IPS-20b (cell line): ENCODE results near the gene FGL2.
"Not testable (repeated sequence)": the region's sequence is repeated elsewhere in the genome, so short reads cannot be mapped to it uniquely, and the experiment has no call there.

Source experiments
- H3K27ac ChIP-seq: one replicate; pipeline ENCODE4 v1.5.1; 2013; ENCODE audit warnings: low read length
- H3K27me3 ChIP-seq: 2 replicates; pipeline ENCODE4 v1.6.1; 2013; ENCODE audit warnings: mild to moderate bottlenecking, low read length, inconsistent platforms; ENCODE audit not compliant: insufficient read depth
- H3K36me3 ChIP-seq: 2 replicates; pipeline ENCODE4 v1.6.1; 2013; ENCODE audit warnings: low read depth, mild to moderate bottlenecking, inconsistent platforms, low read length, moderate library complexity; ENCODE audit not compliant: insufficient read depth
- H3K4me1 ChIP-seq: 2 replicates; pipeline ENCODE4 v1.6.1; 2013; ENCODE audit warnings: mild to moderate bottlenecking, control low read depth, inconsistent platforms, low read length, moderate library complexity; ENCODE audit not compliant: insufficient read depth
- H3K4me3 ChIP-seq: 2 replicates; pipeline ENCODE4 v1.5.1; 2013; ENCODE audit warnings: mild to moderate bottlenecking, low read length, inconsistent platforms
- H3K9ac ChIP-seq: 2 replicates; pipeline ENCODE4 v1.6.1; 2013; ENCODE audit warnings: low read depth, mild to moderate bottlenecking, inconsistent platforms, low read length, moderate library complexity
- H3K9me3 ChIP-seq: 2 replicates; pipeline ENCODE4 v1.6.1; 2013; ENCODE audit warnings: mild to moderate bottlenecking, low read depth, low read length, inconsistent platforms; ENCODE audit not compliant: insufficient read depth

Gene FGL2

DNA sequence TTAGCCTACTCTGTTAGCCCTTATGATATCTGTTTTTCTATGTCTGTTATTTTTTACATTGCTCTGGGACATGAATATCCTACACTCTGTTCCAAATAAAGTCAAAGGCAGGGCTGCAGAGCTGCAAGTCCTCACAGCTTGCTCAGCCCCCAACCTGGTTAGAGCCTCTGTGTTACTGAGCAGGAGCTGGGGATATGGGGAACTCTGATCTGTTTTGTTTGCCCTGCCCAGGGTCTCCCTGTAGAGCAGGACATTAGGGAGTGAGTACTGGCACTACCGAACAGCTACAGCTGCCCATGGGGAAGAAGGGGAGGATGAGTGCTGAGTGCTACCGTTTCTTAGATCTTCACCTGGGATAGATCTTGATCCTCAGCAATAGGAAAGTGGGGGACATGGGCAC, 32.8 kb upstream of the FGL2 start:
- no peaks in the 10 kb centered on the region for H3K27me3 ChIP-seq
- H3K4me3 ChIP-seq = no peak overlapping the region
- no peak overlapping the region for H3K9ac ChIP-seq
- H3K4me1 ChIP-seq = no peaks in the 10 kb centered on the region
- no peaks in the 10 kb centered on the region for H3K36me3 ChIP-seq
- no peak overlapping the region for H3K27ac ChIP-seq
- no peaks in the 10 kb centered on the region for H3K9me3 ChIP-seq

DNA sequence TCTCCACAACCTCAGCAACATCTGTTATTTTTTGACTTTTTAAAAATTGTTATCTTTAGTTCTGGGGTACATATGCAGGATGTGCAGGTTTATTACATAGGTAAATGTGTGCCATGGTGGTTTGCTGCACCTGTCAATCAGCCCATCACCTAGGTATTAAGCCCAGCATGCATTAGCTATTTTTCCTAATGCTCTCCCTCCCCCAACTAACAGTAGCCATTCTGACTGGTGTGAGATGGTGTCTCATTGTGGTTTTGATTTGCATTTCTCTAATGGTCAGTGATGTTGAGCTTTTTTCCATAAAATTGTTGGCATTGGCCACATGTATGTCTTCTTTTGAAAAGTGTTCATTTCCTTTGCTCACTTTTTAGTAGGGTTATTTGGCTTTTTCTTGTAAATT, 29.2 kb upstream of the FGL2 start:
- not testable (repeated sequence) for H3K27ac ChIP-seq, H3K36me3 ChIP-seq, H3K9ac ChIP-seq, H3K9me3 ChIP-seq, H3K27me3 ChIP-seq, H3K4me3 ChIP-seq, H3K4me1 ChIP-seq

DNA sequence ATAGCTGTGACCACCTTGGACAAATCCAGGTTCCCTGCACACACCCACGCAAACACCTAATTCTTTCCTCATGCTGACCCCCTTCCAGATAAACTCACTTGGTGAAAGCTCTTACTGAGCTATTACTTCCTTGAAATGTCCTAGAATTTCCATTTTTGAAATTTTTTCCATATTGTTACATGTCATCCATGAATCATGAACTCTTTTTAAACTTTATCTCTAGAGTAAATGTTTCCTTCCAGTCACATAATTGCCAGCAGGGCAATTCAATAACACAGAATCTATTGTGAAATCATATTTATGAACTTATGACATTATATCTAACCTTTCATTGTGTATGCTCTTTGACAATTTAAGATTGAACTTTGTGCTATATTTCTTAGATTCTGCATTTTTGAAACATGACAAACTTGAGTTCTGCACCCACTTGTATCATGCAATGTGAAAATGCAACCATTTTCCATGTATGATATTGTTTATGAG, 26.8 kb upstream of the FGL2 start:
- Histone ChIP-seq H3K36me3 (no peaks in the 10 kb centered on the region), H3K27ac (no peak overlapping the region), H3K9me3 (no peaks in the 10 kb centered on the region; the same call in 1 of the 2 replicates), H3K9ac (no peak overlapping the region), H3K4me1 (no peaks in the 10 kb centered on the region), H3K4me3 (no peak overlapping the region), H3K27me3 (no peaks in the 10 kb centered on the region)

DNA sequence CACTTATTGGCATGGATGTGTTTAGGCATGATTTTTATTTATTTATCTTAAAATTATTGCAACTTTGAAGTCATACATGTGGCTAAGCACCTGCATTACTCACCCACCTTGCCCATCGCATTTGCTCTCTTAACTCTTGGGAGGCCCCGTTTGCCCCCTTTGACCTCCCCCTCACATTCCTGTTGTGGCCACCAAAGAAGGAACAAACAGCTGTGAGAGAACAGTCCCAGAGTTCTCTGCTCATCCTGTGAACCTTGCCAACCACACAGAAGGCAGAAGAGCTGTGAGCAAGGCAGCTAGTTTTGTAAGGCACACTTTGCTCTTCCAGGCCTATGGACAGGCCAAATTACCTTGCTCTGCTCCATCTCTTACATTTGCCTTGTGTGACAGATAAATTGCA, 23.6 kb upstream of the FGL2 start:
- Histone ChIP-seq H3K27me3 (no peaks in the 10 kb centered on the region), H3K27ac (no peak overlapping the region), H3K36me3 (no peaks in the 10 kb centered on the region), H3K4me3 (no peak overlapping the region), H3K4me1 (no peaks in the 10 kb centered on the region), H3K9me3 (peaks cover 11% of the 10 kb centered on the region), H3K9ac (no peak overlapping the region)

DNA sequence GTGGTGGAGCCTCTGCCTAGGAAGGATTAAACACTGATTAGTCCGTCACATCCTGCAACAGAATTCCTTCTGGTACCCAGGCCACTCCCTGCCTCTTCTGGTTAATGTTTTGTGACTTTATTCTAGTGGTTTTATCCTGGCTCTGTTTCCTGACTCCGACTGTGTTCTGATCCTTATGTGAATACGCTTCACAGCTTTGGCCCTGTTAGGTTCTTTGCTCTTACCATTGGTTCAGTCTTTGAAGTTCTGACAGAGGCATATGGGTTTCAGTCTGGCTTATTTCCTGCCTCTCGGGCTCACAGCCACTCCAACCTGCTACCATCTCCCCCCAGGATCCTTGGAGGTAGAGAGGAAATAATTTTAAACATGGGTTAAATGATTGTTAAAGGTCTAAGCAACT, 23.2 kb upstream of the FGL2 start:
- Histone ChIP-seq H3K9ac (no peak overlapping the region), H3K27me3 (no peaks in the 10 kb centered on the region), H3K36me3 (no peaks in the 10 kb centered on the region), H3K4me1 (no peaks in the 10 kb centered on the region), H3K9me3 (peaks cover 11% of the 10 kb centered on the region), H3K27ac (no peak overlapping the region), H3K4me3 (no peak overlapping the region)

DNA sequence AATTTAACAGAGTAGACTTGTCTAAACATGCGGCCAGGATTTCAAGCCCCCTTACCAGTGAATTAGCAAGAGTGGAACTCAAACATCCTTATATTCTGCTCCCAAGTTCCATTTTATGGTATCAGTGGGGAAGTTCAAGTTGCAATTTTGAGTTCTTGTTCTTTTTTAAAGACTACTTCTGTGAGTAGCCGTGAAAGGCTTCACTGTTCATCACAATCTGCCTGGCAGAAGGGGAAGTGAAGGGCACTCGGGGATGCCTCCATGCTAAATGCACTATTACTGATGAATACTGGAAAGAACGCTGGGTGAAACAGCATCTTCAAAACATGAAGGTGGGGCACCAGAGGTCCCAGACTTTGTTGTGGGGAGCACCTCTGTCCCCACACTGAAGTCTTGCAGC, 22.4 kb upstream of the FGL2 start:
- Histone ChIP-seq H3K4me1 (no peaks in the 10 kb centered on the region), H3K36me3 (no peaks in the 10 kb centered on the region), H3K4me3 (no peak overlapping the region), H3K9ac (no peak overlapping the region), H3K27me3 (no peaks in the 10 kb centered on the region), H3K9me3 (peaks cover 11% of the 10 kb centered on the region), H3K27ac (no peak overlapping the region)

DNA sequence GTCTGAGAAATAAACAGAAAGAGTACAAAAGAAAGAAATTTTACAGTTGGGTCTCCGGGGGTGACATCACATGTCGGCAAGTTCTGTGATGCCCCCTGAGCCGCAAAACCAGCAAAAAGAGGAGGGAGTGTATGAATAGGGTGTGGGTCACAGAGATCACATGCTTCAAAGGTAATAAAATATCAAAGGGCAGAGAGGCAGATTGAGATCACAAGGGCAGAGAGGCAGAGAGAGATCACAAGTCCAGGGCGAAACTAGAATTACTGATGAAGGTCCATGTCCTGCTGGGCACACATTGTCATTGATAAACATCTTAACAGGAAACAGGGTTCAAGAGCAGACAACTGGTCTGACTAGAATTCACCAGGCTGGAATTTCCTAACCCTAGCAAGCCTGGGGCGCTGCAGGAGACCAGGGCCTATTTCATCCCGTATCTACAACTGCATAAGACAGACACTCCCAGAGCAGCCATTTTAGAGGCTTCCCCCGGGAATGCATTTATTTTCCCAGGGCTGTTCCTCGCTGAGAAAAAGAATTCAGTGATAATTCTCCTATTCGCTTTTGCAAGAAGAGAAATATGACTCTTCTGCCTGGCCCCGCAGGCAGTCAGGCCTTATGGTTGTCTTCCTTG, 20.2 kb upstream of the FGL2 start:
- H3K36me3 ChIP-seq, H3K4me1 ChIP-seq, H3K27ac ChIP-seq, H3K4me3 ChIP-seq, H3K27me3 ChIP-seq, H3K9ac ChIP-seq: not testable (repeated sequence)
- peaks cover 11% of the 10 kb centered on the region for H3K9me3 ChIP-seq

DNA sequence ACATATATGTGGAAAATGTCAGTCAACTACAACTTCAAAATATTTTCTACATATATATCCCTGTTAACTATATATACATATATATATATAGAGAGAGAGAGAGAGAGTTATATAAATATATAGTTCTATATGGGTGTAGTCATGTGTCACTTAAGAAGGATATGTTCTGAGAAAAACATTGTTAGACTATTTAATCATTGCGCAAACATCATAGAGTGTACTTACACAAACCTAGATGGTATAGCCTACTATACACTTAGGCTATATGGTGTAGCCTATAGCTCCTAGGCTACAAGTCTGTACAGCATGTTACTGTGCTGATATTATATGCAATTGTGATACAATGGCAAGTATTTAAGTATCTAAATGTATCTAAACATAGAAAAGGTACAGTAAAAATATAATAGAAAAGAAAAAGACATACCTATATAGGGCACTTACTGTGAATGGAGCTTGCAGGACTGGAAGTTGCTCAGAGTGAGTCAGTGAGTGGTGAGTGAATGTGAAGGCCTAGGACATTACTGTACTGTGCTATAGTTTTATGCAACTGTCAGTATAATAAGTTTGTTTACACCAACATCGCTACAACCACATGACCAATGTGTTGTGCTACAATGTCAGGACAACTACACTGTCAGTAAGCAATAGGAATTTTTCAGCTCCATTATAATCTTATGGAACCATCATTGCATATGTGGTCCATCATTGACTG, 18.0 kb upstream of the FGL2 start:
- H3K27ac ChIP-seq = no peak overlapping the region
- H3K9ac ChIP-seq = no peak overlapping the region
- no peaks in the 10 kb centered on the region for H3K4me1 ChIP-seq
- no peaks in the 10 kb centered on the region for H3K36me3 ChIP-seq
- no peaks in the 10 kb centered on the region for H3K27me3 ChIP-seq
- H3K4me3 ChIP-seq = no peak overlapping the region
- peaks cover 15% of the 10 kb centered on the region for H3K9me3 ChIP-seq

DNA sequence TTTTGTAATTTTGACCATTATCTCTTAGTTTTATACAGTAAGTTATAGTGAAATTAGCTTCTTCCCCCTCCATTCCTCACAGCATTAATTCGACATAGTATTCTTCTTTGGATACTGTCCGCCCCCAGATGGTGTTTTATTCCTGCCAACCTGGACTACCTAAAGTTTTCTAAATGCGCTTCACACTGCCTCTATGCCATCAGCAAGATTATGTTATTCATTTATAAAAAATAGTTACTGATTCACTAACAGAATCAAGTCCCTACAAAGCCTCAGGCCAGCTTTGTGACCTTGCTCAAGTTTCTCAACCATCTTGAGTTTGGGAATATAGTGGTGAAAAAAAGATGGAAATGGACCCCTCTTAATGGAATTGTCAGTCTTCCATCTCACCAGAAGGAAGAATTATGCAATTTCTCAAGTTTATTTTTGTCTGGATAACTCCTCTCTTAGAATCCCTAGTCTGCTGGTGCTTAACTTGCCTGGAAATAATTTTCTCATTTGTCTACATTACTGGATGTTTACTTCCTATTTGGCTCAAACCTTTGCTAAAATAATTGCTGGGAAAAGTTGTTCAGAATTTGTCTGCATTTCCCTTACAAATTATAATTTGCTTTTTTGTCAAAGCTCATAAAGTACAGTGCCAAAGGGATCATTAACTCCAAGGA, 16.7 kb upstream of the FGL2 start:
- H3K9ac ChIP-seq = no peak overlapping the region
- no peaks in the 10 kb centered on the region for H3K27me3 ChIP-seq
- H3K27ac ChIP-seq = no peak overlapping the region
- H3K4me3 ChIP-seq = no peak overlapping the region
- H3K36me3 ChIP-seq = no peaks in the 10 kb centered on the region
- H3K9me3 ChIP-seq = peaks cover 15% of the 10 kb centered on the region
- no peaks in the 10 kb centered on the region for H3K4me1 ChIP-seq

DNA sequence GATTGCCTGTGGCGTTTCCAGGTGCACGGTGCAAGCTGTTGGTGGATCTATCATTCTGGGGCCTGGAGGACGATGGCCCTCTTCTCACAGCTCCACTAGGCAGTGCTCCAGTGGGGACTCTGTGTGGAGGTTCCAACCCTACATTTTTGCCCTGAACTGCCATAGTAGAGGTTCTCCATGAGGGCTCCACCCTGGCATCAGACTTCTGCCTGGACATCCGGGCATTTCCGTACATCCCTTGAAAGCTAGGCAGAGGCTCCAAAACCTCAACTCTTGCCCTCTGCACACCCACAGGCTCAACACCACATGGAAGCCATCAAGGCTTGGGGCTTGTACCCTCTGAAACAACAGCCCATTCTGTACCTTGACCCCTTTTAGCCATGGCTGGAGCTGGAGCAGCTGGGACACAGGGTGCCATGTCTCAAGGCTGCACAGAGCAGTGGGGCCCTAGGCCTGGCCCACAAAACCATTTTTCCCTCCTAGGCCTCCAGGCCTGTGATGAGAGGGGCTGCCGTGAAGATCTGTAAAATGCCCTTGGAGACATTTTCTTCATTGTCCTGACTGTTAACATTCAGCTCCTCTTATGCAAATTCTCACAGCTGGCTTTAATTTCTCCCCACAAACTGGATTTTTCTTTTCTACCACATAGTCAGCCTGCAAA, 10.0 kb upstream of the FGL2 start:
- no peak overlapping the region for H3K9ac ChIP-seq
- no peaks in the 10 kb centered on the region for H3K36me3 ChIP-seq
- H3K9me3 ChIP-seq = peaks cover 34% of the 10 kb centered on the region
- H3K4me1 ChIP-seq = no peaks in the 10 kb centered on the region
- H3K27me3 ChIP-seq = no peaks in the 10 kb centered on the region
- H3K27ac ChIP-seq = no peak overlapping the region
- H3K4me3 ChIP-seq = no peak overlapping the region

DNA sequence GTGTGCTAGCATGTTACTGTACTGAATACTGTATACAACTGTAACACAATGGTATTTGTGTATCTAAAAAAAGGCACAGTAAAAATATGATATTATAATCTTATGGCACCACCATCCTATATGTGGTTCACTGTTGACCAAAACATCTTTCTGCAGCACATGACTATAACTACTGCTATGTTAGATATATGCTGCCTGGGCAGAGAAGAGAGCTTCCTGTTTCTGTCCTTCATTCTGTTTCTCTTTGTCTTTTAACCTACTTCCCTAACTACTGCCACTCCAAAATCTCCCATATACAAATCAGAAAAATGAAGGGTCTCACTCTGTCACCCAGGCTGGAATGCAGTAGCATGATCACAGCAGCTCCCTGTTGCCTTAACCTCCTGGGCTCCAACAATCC, 8.8 kb upstream of the FGL2 start:
- Histone ChIP-seq H3K9me3 (peaks cover 31% of the 10 kb centered on the region), H3K4me3 (no peak overlapping the region), H3K27ac (no peak overlapping the region), H3K27me3 (no peaks in the 10 kb centered on the region), H3K36me3 (no peaks in the 10 kb centered on the region), H3K9ac (no peak overlapping the region), H3K4me1 (no peaks in the 10 kb centered on the region)
